ENCODE data around the gene CUX1.
A peak's percentile ranks its signal among the peaks of the same experiment; 100 is the strongest.
"Not testable (repeated sequence)": the region's sequence is repeated elsewhere in the genome, so short reads cannot be mapped to it uniquely, and the experiment has no call there.

CUX1 gene

GRCh38 chr7:102303669-102304422 lies 486.4 kb downstream of the CUX1 start:
- DNase-seq: no peak

GRCh38 chr7:102304668-102305067 lies 487.2 kb downstream of the CUX1 start:
- DNase-seq: no peak

GRCh38 chr7:102305414-102306268 lies 488.2 kb downstream of the CUX1 start:
- DNase-seq: no peak

- peak; percentile 67 for DNase-seq
These were observed 489.7 kb downstream of the CUX1 start for GRCh38 chr7:102306916-102307677.

GRCh38 chr7:102310414-102310815 lies 493.0 kb downstream of the CUX1 start:
- no peak for DNase-seq

GRCh38 chr7:102312317-102312716 lies 494.9 kb downstream of the CUX1 start:
- DNase-seq: no peak

- DNase-seq: no peak
These were observed 496.8 kb downstream of the CUX1 start for GRCh38 chr7:102313997-102314780.

GRCh38 chr7:102317231-102318059 lies 500.0 kb downstream of the CUX1 start:
- DNase-seq: no peak

GRCh38 chr7:102318482-102318971 lies 501.1 kb downstream of the CUX1 start:
- peak; percentile 95 for DNase-seq

- DNase-seq: no peak
These were observed 502.2 kb downstream of the CUX1 start for GRCh38 chr7:102319671-102320070.

- no peak for DNase-seq
These were observed 502.8 kb downstream of the CUX1 start for GRCh38 chr7:102320181-102320580.

- DNase-seq: no peak
These were observed 503.4 kb downstream of the CUX1 start for GRCh38 chr7:102320601-102321350.

- DNase-seq: no peak
These were observed 504.1 kb downstream of the CUX1 start for GRCh38 chr7:102321351-102322201.

GRCh38 chr7:102322202-102322715 lies 504.8 kb downstream of the CUX1 start:
- DNase-seq: no peak

GRCh38 chr7:102323914-102324195 lies 506.4 kb downstream of the CUX1 start:
- no peak for DNase-seq

- not testable (repeated sequence) for DNase-seq
These were observed 507.7 kb downstream of the CUX1 start for GRCh38 chr7:102325106-102325505.

GRCh38 chr7:102326157-102326889 lies 508.9 kb downstream of the CUX1 start:
- DNase-seq: no peak

- DNase-seq: not testable (repeated sequence)
These were observed 509.8 kb downstream of the CUX1 start for GRCh38 chr7:102327183-102327582.

- not testable (repeated sequence) for DNase-seq
These were observed 511.4 kb downstream of the CUX1 start for GRCh38 chr7:102328863-102329262.
